HG02798 (cell line): ENCODE results near the gene ANKLE1.

Experiments used
- ATAC-seq: cut with Tn5 transposase; IDR thresholded peaks from one replicate; pipeline ENCODE4 v1.9.1; 2021; ENCODE audit warnings: mild to moderate bottlenecking; ENCODE audit not compliant: unreplicated experiment, poor library complexity

Gene ANKLE1, protein sequence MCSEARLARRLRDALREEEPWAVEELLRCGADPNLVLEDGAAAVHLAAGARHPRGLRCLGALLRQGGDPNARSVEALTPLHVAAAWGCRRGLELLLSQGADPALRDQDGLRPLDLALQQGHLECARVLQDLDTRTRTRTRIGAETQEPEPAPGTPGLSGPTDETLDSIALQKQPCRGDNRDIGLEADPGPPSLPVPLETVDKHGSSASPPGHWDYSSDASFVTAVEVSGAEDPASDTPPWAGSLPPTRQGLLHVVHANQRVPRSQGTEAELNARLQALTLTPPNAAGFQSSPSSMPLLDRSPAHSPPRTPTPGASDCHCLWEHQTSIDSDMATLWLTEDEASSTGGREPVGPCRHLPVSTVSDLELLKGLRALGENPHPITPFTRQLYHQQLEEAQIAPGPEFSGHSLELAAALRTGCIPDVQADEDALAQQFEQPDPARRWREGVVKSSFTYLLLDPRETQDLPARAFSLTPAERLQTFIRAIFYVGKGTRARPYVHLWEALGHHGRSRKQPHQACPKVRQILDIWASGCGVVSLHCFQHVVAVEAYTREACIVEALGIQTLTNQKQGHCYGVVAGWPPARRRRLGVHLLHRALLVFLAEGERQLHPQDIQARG

DNA sequence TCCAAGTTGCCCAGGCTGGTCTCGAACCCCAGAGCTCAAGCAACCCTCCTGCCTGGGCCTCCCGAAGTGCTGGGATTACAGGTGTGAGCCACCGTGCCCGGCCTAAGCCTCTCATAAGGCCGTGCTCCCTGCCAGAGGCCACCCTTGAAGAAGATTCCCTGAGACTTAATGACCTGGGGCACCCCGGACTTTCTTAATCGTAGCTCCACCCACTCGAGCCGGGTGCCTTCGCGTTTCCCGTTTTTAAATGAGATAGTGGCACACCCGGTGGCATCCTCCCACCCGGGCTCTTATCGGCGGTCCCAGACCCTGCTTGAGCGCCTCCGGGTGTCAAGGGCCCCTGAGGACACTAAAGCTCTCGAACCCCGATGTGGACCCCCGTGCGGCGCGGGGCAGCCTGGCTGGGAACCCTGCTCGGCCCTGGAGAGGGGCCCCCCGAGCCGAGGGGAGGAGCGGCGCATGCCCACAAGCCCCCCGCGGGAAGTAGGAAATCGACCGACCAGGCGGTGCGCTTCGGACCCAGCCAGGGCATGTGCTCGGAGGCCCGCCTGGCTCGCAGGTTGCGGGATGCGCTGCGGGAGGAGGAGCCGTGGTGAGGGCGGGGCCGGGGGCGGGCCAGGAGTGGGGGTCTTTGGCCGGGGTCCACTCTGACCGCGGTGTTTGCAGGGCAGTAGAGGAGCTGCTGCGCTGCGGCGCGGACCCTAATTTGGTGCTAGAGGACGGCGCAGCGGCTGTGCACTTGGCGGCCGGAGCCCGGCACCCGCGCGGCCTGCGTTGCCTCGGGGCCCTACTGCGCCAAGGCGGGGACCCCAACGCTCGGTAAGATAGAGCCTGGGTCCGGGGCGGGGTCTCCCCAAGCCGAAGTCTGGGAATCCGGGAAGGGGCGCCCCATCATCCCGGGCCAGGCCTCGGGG, at the start of gene ANKLE1:
Gene ANKLE1, plus strand, starts transcription at position 511 of the 914 bp plus-strand sequence. Its CDS starts 20 bp downstream, at position 531.
- peak; percentile 36 for ATAC-seq

DNA sequence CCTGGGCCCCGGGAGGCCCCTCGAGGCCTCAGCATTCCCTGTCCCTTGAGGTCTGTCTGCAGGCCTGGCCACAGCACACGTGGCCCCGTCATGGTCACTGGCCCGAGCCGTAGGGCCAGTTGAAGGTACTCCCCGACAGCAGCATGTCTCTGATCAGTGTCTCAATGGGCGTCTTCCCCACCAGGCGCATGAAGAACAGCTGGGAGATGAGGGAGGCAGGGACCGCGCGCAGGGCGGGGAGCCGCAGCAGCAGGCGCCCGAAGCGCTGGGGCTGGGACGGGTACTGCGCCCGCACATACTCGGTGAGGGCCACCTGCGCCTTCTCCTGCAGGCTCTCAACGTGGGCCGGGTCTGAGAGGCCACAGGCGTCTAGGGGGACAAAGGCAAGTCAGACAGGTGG, 49.4 kb upstream of the ANKLE1 start:
- ATAC-seq, result no peak

GRCh38 chr19:17234911-17235299, 46.8 kb upstream of the ANKLE1 start:
- peak; percentile 53 for ATAC-seq

- ATAC-seq, result peak; percentile 69
Measured at GRCh38 chr19:17235300-17235970, 46.3 kb upstream of the ANKLE1 start.

DNA sequence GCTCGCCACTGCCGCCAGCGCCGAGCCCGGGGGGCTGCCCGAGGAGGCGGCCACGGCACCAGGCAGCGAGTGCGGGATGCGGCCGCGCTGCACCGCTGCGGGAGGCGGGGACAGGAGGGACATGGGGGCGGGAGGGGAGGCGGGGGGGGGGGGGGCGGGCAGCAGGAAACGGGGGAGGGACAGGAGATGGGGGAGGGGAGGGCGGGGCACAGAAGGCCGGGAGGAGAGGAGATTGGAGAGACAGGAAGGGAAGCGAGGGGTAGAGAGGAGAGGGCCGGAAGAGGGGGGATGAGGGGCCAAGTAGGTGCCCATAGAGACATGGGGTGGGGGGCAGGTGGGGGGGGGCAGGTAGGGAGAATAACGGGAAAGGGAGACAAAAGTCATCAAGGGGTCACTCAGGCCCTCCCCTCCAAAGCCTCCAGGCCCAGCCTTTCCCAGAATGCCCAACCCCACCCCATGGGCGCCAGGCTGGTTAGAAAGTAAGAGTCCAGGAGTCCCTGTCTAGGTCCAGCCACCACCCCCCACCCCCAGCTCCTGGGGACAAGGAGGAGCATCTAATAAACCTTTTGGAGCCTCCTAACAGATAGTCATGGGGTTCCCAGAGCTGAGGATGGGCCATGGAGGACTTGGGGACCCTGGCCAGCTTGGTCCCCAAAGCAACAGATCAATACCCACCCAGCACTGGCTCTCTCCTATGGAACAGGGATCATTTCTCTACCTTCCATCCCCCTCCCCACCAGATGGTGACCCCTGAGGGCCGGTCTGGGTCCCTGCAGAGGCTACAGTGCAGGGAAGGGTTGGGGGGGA, 45.5 kb upstream of the ANKLE1 start:
- peak; percentile 23 for ATAC-seq

- no peak for ATAC-seq
Measured at GRCh38 chr19:17236811-17237543, 44.7 kb upstream of the ANKLE1 start.

DNA sequence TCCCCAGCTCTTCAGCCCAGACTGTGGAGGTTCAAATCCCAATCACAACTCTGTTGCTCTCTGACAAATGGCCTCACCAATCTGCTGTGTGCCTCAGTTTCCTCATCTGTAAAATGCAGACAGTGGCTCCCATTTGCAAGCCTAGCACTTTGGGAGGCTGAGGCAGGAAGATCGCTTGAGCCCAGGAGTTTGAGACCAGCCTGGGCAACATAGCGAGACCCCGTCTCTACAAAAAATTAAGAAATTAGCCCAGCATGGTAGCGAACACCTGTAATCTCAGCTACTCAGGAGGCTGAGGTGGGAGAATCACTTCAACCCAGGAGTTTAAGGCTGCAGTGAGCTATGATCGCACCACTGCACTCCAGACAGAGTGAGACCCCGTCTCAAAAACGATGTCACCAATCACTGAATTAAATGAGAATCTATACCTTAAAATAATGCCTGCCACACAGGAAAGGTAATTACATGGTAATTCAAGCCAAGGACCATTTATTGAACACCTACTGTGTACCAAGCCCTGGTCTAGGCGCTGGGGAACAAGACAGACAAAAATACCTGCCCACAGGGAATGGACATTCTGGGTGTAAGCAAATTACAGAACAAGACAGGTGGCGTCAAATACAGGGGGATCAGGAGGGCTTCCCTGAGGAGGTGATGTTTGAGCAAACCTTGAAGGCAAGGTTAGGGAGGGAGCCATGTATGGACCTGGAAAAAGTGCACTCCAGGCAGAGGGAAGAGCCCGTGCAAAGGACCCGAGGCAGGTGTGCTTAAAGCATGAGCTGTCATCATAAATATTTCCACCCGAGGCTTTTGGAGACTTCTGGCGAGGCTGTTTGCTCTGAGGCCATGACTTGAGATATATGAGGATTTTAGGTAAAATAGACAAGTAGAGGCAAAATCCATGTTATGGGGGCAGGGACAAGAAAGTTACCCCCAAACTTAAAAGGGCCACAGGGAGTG, 43.7 kb upstream of the ANKLE1 start:
- ATAC-seq, result no peak

DNA sequence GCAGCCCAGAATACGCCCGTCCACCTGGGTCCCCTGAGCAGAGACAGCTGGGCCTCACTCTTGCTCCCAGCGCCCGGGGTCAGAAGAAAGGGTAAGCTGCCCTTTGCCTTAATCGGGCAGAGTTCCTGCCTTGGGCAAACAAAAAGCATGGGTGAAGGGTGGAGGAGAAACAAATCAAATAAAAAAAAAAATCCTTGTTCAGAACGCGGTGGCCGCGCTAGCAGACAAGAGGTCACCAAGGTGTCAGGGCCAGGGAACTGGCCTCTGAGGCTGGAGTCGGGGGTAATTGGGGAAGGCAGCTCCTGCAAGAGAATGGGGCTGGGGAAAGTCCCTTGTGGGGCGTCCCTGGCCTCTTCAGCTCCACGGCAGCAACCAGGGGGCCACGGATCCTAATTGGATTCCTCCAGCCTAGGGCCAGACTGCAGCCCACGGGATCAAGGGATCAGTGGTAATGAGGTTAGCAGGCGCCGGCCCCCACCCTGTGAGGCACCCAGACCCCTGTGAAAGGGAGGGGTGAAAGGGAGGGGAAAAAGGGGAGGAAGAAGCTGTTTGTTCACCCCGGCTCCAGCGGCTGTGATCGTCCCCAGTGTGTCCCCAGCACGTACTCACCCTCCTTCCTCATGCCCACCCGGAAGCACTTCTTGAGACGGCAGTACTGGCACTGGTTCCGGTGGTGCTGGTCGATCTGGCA, 41.5 kb upstream of the ANKLE1 start:
- no peak for ATAC-seq

DNA sequence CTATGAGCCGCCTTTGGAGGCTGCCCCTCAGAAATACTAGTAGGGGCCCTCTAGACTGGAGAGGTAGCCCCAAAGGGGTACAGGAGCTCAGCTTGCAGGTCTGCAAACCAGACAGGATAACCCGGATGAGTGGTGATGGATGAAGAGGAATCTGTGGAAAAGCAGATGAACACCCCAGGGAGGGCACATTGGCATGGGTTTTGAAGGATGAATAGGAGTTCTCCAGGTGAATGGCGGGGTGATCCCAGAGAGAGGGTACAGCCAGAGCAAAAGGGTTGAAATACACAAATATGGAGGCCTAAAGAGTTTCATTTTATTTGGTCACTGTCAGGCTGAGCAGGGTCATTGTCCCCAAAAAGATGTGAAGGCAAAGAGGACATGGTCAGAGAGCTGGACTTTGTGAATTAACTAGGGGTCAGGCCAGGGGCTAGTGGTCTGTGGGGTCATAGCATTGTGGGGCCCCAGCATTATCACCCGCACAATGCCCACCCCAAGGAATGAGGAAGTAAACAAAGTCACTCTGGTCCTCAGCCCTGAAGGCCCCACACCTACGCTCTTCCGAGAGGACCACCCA, 40.8 kb upstream of the ANKLE1 start:
- no peak for ATAC-seq

- ATAC-seq, result no peak
Measured at GRCh38 chr19:17242431-17243208, 39.1 kb upstream of the ANKLE1 start.

DNA sequence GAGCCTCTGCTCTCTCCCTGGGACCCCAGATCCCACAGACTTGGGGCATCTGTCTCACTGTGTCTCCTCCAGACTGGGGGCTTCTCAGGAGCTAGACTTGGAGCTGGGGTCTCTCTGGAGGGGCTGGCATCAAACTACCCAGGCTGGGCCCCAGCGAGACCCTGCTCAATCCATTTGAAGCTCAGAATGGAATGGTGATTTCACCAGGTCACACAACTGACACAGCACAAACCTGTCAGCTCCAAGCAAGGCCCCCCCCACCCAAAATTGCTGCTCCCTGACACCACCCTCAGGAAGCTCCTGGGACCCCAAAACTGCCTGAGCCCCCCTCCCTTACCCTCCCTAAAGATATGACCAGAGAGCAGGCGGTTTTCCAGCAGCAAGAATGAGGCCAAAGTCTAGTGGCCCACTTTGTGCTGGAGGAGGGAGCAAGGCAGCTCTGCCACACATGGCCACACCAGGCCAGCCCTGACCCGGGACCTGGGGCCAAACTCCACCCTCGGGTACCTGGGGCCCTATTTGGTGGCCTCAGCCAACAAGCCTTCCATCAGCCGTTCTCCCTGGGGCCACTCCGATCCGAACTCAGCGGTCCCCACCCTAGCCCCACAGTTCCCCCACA, 38.4 kb upstream of the ANKLE1 start:
- ATAC-seq, result no peak

GRCh38 chr19:17243830-17244617, 37.7 kb upstream of the ANKLE1 start:
- no peak for ATAC-seq

DNA sequence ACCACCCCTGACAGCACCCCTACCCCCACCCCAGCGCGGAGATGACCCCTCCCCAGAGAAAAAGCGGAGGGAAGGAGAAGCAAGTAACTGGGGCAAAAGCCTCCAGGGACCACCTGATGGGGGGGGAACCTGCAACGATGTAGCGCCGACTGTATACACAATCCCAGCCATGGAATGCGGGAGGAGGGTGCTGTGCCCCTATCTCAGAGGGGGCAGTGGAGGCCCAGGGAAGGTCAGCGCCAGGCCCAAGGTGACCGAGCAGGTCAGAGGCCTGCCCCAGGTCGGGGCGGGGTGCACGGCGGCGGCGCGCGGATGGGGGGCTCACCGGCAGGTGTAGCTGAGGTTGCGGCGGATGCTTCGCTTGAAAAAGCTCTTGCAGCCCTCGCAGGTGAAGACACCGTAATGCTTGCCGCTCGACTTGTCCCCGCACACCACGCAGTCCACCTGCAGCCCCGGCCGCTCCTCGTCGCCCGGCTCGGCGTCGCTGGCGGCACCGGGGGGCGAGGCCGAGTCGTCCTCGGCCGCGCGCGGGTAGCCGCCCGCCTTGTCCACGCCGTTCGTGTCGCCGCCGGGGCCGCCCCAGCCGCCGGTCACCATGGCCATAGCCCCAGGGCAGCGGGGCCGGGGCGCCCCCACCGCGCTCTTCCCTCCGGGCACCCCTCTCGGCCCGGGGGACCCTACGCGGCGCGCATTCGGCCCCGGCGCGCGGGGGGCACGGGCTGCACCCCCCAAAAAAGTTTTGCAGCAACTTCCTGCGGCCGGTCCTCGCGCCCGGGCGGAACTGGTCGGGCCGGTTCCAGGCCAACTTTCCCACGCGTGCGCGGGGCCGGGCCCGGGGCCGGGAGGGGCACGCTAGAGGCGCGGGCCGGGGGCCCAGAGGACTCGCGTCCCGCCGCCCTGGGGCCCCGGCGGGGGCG, 36.8 kb upstream of the ANKLE1 start:
- peak; percentile 8 for ATAC-seq

GRCh38 chr19:17245535-17245984, 36.1 kb upstream of the ANKLE1 start, which contains the start of gene NR2F6:
TSS of gene NR2F6 (minus strand) at chr19:17245919. CDS start at chr19:17245220, 699 bp downstream.
- peak; percentile 5 for ATAC-seq
